Motor neuron (in vitro differentiated cells): ENCODE results near the gene DHX29. TPM values are rescaled to one million over a fixed set of nuclear protein-coding genes. Genes with fewer than 3 reads are reported as not detected.

Source experiments
- ATAC-seq, 8 experiments: fragments of 200-7000 bp; cut with Tn5 transposase; replicated peaks in 6 of 8; 2 replicates each; pipeline ENCODE4 v1.8.0; 2021; ENCODE audit warnings: mild to moderate bottlenecking in 8 of 8, moderate library complexity in 8 of 8
- H3K27ac ChIP-seq, 2 donors: fragments of 250-450 bp; sonication (Bioruptor Pico); 2 replicates each; pipeline ENCODE4 v1.9.0; 2021; ENCODE audit warnings: antibody characterized with exemption in 2 of 2, mild to moderate bottlenecking in 2 of 2, moderate library complexity in 1 of 2
- H3K4me1 ChIP-seq, 2 donors: fragments of 250-450 bp; sonication (Bioruptor Pico); replicated peaks in 1 of 2; 2 replicates each; pipeline ENCODE4 v1.6.1; 2021; ENCODE audit warnings: antibody characterized with exemption in 2 of 2, mild to moderate bottlenecking in 2 of 2, moderate library complexity in 1 of 2
- H3K4me3 ChIP-seq, 5 donors: fragments of 250-450 bp; sonication (Bioruptor Pico); 2 replicates each; pipeline ENCODE4 v1.9.0; 2021; ENCODE audit warnings: antibody characterized with exemption in 5 of 5, mild to moderate bottlenecking in 5 of 5, moderate library complexity in 4 of 5
- WGBS, 10 experiments: fragments of 450-650 bp; shearing (Covaris generic); methylation state at CpG; one replicate each; pipeline ENCODE4 v1.0.0; 2022; 5-methylcytosine and 5-hydroxymethylcytosine counted together
- in situ Hi-C, 9 experiments: fragments of 400-800 bp; cut with MboI; loops; one replicate each; pipeline ENCODE4 v1.15.0; 2021; ENCODE audit warnings: low sequenced_read_pairs in 9 of 9, low pct_unique_long_range_greater_than_20kb in 2 of 9; ENCODE audit not compliant: unreplicated experiment in 9 of 9
- total RNA-seq, 8 experiments: library from RNA; unstranded; fragments of 300-600 nt; gene quantifications; 2 replicates each; pipeline versions ENCODE4 v1.2.3 to v1.2.4, GENCODE V29; 2022

DHX29 gene
- total RNA-seq, 8 experiments from 2014 or later, result 20.9 to 32.4 (median 24.6) TPM

GRCh38 chr5:55250064-55250463 lies 57.4 kb downstream of the DHX29 start:
- Histone ChIP-seq H3K4me3 (no peak overlapping the region), H3K27ac (no peak overlapping the region), H3K4me1 (no peaks in the 10 kb centered on the region)
- in situ Hi-C loops, result loop anchor here in 1 of 9 experiments (25.0 kb wide), 1 partner anchor 112 kb away; no protein-coding TSS in a partner anchor
- ATAC-seq, result no peak
- 40 to 100% (median 93%) methylated on average over 1 of the region's 1 CpG; no CpG with 5 or more reads in 3 of the 10 experiments for WGBS, 10 experiments

DNA sequence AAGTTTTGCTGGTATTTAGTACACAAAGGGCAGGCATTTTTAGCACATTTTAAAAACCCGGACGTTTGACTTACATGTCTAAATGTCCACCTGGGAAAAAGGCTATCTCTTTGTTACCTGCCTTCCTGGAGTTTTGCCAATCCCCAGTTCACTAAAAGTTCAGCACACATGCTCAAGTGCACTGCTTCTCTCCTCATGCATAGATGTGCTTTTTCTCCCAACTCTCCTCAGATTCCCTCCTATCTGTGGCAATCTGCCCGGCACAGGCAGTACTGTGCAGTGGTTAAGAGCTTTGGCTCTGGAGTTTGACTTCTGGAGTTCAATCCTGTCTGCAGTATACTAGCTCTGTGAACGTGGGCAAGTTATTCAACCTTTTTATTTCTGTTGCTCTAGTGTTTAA lies 65.7 kb downstream of the DHX29 start:
- no peak overlapping the region for H3K27ac ChIP-seq
- H3K4me1 ChIP-seq, result no peaks in the 10 kb centered on the region
- in situ Hi-C loops, result no loop called here
- no peak overlapping the region for H3K4me3 ChIP-seq
- ATAC-seq, result no peak
- WGBS, 10 experiments, result 28 to 100% (median 59%) methylated on average over 1 to 4 of the region's 4 CpGs; no CpG with 5 or more reads in 3 of the 10 experiments

DNA sequence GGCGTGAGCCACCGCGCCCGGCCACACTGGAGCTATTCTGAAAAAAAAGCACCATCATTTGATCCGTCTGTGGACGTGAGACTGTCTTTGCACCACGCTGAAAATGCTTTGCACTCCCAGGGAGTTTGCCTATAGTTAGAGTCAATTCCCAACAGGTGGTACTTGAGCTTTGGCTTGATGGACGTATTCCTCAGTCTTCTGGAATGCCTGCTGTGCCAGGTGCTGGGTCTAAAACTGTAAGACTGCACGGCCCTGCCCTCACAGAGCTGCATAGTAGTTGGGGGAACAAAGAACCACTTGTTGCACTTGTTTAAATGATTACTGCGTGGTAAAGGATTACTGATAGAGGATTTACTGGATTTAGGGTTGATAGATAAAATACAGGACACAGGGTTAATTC lies 70.7 kb downstream of the DHX29 start:
- in situ Hi-C loops, result no loop called here
- WGBS, 10 experiments, result 0 to 100% (median 70%) methylated on average over 1 to 8 of the region's 10 CpGs
- ATAC-seq, result no peak

DNA sequence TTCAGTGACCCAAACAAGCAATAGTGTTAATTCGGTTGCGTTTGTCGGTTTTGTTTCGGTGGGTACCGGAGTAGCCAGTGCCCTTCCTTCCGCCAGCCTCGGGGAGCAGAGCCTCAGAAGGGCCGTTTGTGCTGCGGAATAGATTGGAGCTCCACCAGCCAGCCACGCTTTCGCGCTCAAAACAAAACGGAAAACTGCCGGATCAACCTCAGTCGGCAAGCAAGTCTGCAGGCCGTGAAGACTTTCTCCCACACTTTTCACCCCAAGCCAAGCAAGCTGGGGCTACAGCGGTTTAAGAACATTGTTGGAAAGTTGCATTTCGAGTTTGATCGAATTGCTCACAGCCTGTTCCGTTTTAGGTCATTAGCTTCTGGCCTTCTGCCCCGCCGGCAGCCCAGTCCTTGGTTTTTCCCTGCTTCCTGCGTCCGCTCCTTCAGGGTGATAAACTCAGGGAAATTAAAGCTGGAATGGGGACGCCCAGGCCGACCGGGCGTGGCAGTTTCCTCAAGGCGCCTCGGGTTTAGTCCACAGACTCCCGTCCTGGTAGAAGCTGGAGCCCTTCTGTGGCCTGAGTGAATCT lies 73.3 kb downstream of the DHX29 start:
- peak; percentile 6 to 23 (median 13) for ATAC-seq

More for the DNA sequence above, 70.7 kb downstream of the DHX29 start:
- Histone ChIP-seq H3K27ac (no peak overlapping the region), H3K4me1 (peaks cover 5 to 10% of the 10 kb centered on the region in 2 donors), H3K4me3 (no peak overlapping the region)

DNA sequence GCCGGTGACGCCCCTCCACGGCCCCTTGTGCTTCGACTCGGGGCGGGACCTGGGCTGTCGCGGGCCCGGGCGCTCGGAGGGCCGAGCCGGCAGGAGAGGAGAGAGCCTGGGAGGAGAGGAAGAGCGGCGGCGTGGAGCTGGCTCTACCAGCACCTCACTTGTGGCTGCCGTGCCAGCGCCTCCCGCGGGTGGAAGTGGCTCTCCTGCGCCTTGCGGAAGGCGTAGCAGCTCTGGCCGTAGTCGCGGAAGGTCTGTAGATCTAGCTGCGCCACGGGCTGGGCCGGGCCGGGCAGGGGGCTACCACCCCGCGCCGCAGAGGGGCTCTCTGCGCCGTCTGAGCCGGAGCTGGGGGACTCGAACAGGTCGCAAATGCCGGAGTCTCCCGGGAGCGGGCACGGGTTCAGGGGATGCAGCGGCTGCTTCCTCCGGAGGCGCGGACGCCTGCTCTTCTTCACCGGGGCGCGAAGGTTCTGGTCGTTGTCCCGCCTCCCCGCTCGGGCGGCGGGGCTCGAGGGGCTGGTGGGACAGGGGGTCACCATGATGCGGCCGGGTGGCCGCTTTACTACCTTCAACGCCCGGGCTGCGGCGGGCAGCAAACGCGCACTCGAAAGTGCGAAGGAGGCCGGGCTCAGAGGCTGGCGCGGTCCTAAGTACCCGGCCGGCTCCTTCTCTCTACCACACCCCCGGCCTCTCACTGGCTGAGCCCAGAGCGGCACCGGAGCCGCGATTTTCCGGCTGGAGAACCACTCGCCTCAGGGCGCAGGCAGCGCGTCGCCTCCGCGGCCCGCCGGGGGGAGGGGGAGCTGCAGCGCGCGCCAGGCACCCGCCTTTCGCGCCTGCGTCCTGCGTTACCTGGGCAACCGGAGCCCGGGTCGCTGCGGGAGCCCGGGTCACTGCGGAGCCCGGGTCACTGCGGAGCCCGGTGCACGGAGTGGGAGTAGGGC lies 74.2 kb downstream of the DHX29 start, which contains the start of gene CCNO:
Gene CCNO (minus strand): TSS at position 624 of the 944 bp plus-strand sequence. CDS start 85 bp downstream, at position 539.
- peak within 1 kb of the TSS; percentile 37 to 50 (median 48) for H3K4me3 ChIP-seq
- peak; percentile 84 to 92 (median 90) for ATAC-seq
- 0 to 7% (median 1%) methylated on average over 1 to 14 of the region's 106 CpGs; no CpG with 5 or more reads in 4 of the 10 experiments for WGBS, 10 experiments
- in situ Hi-C loops, result no loop called here
- H3K4me1 ChIP-seq, result peaks cover 5 to 18% of the 10 kb centered on the region in 2 donors
- no peak within 1 kb of the TSS for H3K27ac ChIP-seq

More for the DNA sequence above, 73.3 kb downstream of the DHX29 start:
- 0 to 13% (median 3%) methylated on average over 4 to 31 of the region's 31 CpGs; no CpG with 5 or more reads in 1 of the 10 experiments for WGBS, 10 experiments
- peak overlapping the region; percentile 37 to 50 (median 48) for H3K4me3 ChIP-seq
- H3K27ac ChIP-seq, result no peak overlapping the region
- H3K4me1 ChIP-seq, result peaks cover 5 to 18% of the 10 kb centered on the region in 2 donors
- in situ Hi-C loops, result no loop called here

DNA sequence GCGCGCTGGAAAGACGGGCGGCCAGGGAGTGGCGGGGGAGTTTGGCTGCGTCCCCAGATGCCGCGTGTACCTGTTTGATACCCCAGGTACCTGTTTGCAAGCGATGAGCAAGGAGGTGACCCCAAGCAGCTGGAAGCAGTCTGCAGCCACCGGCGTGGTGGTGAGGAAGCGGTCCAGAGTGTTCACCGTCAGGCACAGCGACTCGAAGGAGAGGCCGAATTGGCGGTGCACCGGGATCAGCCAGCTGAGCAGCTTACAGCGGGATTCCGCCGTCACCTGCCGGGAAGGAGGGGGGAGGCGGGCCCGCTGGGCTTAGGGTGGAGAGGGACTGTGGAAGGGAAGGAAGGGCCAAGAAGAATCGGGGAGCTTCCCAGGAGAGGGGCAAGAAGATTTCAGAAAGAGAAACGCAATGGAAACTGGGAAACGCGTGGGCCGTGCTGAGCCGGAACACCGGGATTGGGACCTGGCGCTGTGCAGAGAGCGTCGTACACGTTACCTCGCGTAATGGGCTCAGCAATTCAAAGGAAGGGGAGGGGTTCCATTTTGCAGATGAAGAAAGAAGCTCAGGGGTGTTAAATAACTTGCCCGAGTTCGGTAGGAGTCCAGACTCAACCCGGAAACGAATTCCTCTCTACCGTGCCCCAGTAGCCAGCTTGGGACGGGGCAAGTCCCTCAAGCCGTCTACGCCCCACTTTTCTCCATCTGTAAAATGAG lies 75.1 kb downstream of the DHX29 start:
- Histone ChIP-seq H3K4me3 (peak overlapping the region; percentile 37 to 50 (median 48)), H3K27ac (no peak overlapping the region), H3K4me1 (peaks cover 5 to 24% of the 10 kb centered on the region in 2 donors)
- in situ Hi-C loops, result no loop called here
- WGBS, 10 experiments, result 0 to 7% (median 0%) methylated on average over 2 to 22 of the region's 45 CpGs; no CpG with 5 or more reads in 3 of the 10 experiments
- peak in 3 of 8 experiments; percentile 6 to 38 (median 12) for ATAC-seq

DNA sequence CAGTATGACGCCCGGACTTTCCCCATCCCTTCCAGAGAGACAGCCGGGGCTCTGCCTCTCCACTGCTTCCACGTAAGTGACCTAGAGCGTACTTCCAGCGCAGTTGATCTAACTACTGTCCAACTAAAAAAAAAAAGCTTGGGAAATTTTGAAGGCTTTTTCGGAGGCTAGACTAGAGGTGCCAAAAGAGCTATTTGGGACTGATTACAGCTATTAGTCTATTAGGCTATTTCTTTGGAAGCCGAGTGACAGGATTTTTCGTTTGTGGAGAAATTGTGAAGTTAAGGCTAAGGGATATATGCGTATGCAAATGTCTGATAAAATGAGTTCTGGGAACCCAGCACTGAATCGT lies 75.6 kb downstream of the DHX29 start:
- Histone ChIP-seq H3K27ac (no peak overlapping the region), H3K4me1 (peaks cover 5 to 24% of the 10 kb centered on the region in 2 donors)
- WGBS, 10 experiments, result 0 to 54% (median 5%) methylated on average over 1 to 7 of the region's 11 CpGs; no CpG with 5 or more reads in 2 of the 10 experiments

DNA sequence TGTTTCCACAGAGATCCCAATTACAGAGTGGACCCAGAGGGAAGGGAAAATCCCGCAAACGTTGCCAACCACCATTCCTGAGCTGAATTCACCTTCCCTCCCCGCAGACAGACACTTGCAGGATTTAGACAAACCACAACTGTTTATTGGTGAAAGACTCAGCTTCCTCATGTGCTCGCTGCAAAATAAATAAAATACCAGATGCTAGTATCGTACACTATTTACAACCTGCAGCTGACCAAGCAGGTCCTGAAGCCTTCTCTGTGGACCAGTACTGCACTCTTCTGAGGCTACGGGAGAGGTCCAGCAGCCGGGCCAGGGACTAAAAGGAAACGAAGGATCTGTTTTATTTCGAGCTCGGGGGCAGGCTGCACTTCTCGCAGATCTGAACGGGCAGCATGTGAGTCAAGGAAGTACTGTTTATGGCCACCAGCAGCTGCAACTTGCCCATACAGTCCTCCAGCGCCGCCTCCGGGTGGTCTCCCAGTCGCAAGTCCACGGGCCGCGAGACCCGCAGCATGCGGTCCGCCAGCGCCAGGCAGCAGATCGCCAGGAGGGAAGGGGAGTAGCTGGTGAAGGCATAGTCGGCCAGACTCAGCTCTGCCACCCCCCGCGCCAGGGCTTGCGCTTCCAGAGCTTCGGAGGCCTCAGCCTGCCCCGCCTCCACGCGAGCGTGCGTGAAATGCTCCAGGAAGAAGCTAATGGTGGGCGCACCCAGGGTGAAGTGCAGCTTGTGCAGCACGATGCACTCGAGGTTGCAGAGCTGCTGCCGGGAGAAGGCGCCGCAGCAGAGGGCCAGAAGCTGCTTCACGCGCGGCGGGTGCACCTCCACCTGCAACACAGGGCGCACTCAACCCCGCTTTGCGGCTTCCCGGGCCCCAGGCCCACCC lies 76.2 kb downstream of the DHX29 start:
- Histone ChIP-seq H3K27ac (no peak overlapping the region), H3K4me3 (peak overlapping the region; percentile 11 to 50 (median 41)), H3K4me1 (peaks cover 5 to 24% of the 10 kb centered on the region in 2 donors)
- ATAC-seq, result peak in 2 of 8 experiments; percentile 1 to 6
- 0 to 29% (median 5%) methylated on average over 2 to 34 of the region's 48 CpGs; no CpG with 5 or more reads in 4 of the 10 experiments for WGBS, 10 experiments
- in situ Hi-C loops, result no loop called here

More for the DNA sequence above, 75.6 kb downstream of the DHX29 start:
- peak overlapping the region in 4 of 5 donors; percentile 11 to 50 (median 44) for H3K4me3 ChIP-seq
- ATAC-seq, result no peak
- in situ Hi-C loops, result no loop called here

DNA sequence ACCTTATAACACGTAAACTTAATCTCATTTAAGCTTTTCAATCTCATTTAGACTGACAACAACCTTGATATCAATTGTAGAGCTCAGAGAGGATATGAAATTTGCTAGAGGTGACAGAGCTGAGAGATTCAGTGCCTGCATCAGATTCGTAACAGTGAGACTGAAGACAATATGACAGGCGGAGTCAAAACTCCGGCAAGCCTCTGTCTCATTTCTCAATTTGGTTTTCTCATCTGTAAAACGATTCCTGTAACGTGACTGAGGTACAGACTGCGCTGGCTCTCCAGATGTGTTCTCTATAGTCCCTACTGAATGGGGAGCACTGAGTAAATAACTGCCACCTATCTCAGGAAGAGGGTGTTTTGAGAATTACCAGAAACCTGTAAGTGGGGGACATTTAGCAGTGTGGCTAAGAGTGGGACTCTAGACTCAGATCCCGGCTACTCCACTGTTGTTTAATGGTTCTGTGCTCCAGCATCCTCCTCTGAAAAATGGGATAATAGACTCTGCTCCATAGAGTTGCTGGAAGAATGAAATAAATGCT lies 77.3 kb downstream of the DHX29 start:
- Histone ChIP-seq H3K27ac (no peak overlapping the region), H3K4me3 (no peak overlapping the region), H3K4me1 (peaks cover 5 to 24% of the 10 kb centered on the region in 2 donors)
- in situ Hi-C loops, result no loop called here
- WGBS, 10 experiments, result 32 to 100% (median 50%) methylated on average over 1 to 8 of the region's 8 CpGs; no CpG with 5 or more reads in 2 of the 10 experiments
- ATAC-seq, result no peak

- Histone ChIP-seq H3K4me3 (peak overlapping the region; percentile 25 to 48 (median 26)), H3K27ac (no peak overlapping the region), H3K4me1 (peaks cover 3 to 25% of the 10 kb centered on the region in 2 donors)
- ATAC-seq, result no peak
- in situ Hi-C loops, result no loop called here
- 19 to 80% (median 29%) methylated on average over 3 to 5 of the region's 30 CpGs; no CpG with 5 or more reads in 4 of the 10 experiments for WGBS, 10 experiments
These were observed 79.6 kb downstream of the DHX29 start for GRCh38 chr5:55227664-55228430.
